ENCODE measurements around the gene NAT8L. TPM values are rescaled to one million over a fixed set of nuclear protein-coding genes. Genes with fewer than 3 reads are reported as not detected.

The NAT8L gene
- total RNA-seq, 1 experiment from 2014 or later: 9.2 TPM

DNA sequence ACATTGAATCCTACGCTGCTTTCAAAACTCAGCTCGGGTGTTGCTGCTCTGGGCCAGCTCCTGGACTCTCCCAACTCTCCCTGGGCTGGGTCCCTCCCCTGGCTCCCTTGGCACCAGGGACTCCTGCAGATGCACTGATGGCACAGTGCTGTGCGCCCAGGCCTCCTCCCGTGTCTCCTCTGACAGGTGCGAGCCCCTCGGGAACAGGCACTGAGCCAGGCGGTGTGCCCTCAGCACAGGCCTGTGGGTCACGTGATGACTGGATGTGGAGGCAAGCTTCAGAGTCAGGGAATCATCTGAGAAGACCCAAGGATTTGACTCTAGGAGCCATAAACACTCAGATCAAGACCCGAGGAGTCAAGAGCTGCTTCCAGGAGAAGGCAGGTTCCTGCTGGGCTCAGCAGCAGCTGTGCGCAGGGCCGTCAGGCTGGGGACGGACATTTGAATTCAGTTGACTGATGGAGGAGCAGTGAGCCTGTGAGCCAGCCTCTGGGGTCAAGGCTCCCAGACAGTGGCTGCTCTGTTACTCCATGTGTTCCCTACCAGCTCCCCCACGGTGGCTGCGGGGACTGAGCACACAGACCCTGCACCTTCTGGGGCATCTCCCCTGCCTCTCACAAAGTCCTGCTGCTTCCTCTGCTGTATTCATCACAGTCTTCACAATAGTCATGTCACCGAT is 33.0 kb downstream of the NAT8L start:
- no peak for ATAC-seq
- Histone ChIP-seq H3K27ac (ENCODE audit: low read depth, low read length) (no peak overlapping the region), H3K4me3 (replicated peaks in 1 of 2; ENCODE audit: low read depth in 1 of 2, low read length in 2 of 2) (no peak overlapping the region), H2AFZ (ENCODE audit: low read depth, low read length, poor library complexity, severe bottlenecking) (no peak overlapping the region), H3K4me1 (ENCODE audit: control insufficient read depth in 1 of 2, insufficient read depth in 2 of 2, low read length in 2 of 2) (peaks cover 19 to 24% of the 10 kb centered on the region in 2 experiments), H3K9me2 (ENCODE audit: insufficient read depth) (no peaks in the 10 kb centered on the region), H3K4me2 (ENCODE audit: low read length) (no peak overlapping the region), H3K9me3 (ENCODE audit: control insufficient read depth in 1 of 2, insufficient read depth in 1 of 2, low read depth in 1 of 2, low read length in 2 of 2) (no peaks in the 10 kb centered on the region), H3K27me3 (ENCODE audit: insufficient read depth, low read length) (no peaks in the 10 kb centered on the region), H4K20me1 (ENCODE audit: insufficient read depth) (no peaks in the 10 kb centered on the region), H3K79me2 (ENCODE audit: insufficient read depth, low read length) (no peaks in the 10 kb centered on the region), H3K9ac (ENCODE audit: low read length) (no peak overlapping the region), H3K36me3 (ENCODE audit: control insufficient read depth in 1 of 2, insufficient read depth in 2 of 2, low read length in 2 of 2) (no peaks in the 10 kb centered on the region)
- no peak for DNase-seq (ENCODE audit: low read depth, low spot score)
- no TSS peak for BruUV-seq (replicated peaks)
- TF ChIP-seq, protein P1, sequence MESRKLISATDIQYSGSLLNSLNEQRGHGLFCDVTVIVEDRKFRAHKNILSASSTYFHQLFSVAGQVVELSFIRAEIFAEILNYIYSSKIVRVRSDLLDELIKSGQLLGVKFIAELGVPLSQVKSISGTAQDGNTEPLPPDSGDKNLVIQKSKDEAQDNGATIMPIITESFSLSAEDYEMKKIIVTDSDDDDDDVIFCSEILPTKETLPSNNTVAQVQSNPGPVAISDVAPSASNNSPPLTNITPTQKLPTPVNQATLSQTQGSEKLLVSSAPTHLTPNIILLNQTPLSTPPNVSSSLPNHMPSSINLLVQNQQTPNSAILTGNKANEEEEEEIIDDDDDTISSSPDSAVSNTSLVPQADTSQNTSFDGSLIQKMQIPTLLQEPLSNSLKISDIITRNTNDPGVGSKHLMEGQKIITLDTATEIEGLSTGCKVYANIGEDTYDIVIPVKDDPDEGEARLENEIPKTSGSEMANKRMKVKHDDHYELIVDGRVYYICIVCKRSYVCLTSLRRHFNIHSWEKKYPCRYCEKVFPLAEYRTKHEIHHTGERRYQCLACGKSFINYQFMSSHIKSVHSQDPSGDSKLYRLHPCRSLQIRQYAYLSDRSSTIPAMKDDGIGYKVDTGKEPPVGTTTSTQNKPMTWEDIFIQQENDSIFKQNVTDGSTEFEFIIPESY (IDR thresholded peaks at IDR 0.05; ENCODE audit: extremely low read depth, insufficient replicate concordance, low read length): no peak
- TF ChIP-seq, protein P2, sequence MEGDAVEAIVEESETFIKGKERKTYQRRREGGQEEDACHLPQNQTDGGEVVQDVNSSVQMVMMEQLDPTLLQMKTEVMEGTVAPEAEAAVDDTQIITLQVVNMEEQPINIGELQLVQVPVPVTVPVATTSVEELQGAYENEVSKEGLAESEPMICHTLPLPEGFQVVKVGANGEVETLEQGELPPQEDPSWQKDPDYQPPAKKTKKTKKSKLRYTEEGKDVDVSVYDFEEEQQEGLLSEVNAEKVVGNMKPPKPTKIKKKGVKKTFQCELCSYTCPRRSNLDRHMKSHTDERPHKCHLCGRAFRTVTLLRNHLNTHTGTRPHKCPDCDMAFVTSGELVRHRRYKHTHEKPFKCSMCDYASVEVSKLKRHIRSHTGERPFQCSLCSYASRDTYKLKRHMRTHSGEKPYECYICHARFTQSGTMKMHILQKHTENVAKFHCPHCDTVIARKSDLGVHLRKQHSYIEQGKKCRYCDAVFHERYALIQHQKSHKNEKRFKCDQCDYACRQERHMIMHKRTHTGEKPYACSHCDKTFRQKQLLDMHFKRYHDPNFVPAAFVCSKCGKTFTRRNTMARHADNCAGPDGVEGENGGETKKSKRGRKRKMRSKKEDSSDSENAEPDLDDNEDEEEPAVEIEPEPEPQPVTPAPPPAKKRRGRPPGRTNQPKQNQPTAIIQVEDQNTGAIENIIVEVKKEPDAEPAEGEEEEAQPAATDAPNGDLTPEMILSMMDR (IDR thresholded peaks at IDR 0.05 in 2 of 3, conservative IDR thresholded peaks at IDR 0.05 in 1 of 3; ENCODE audit: borderline replicate concordance in 1 of 3, insufficient read depth in 1 of 3, low read depth in 2 of 3, low read length in 2 of 3): no peak
- TF ChIP-seq EZH2 (IDR thresholded peaks at IDR 0.05) (no peak), SRF (IDR thresholded peaks at IDR 0.05; ENCODE audit: low read depth) (no peak), EZH2phosphoT487 (IDR thresholded peaks at IDR 0.05; ENCODE audit: borderline replicate concordance) (no peak), EGR1 (IDR thresholded peaks at IDR 0.05; ENCODE audit: low read depth) (no peak), CEBPB (IDR thresholded peaks at IDR 0.05; ENCODE audit: low read depth) (no peak), RAD21 (IDR thresholded peaks at IDR 0.05; ENCODE audit: low read depth) (no peak), SIN3A (IDR thresholded peaks at IDR 0.05; ENCODE audit: low read depth) (no peak), POLR2AphosphoS5 (IDR thresholded peaks at IDR 0.05; ENCODE audit: low read depth, low read length) (no peak)
- TF ChIP-seq, protein P3, sequence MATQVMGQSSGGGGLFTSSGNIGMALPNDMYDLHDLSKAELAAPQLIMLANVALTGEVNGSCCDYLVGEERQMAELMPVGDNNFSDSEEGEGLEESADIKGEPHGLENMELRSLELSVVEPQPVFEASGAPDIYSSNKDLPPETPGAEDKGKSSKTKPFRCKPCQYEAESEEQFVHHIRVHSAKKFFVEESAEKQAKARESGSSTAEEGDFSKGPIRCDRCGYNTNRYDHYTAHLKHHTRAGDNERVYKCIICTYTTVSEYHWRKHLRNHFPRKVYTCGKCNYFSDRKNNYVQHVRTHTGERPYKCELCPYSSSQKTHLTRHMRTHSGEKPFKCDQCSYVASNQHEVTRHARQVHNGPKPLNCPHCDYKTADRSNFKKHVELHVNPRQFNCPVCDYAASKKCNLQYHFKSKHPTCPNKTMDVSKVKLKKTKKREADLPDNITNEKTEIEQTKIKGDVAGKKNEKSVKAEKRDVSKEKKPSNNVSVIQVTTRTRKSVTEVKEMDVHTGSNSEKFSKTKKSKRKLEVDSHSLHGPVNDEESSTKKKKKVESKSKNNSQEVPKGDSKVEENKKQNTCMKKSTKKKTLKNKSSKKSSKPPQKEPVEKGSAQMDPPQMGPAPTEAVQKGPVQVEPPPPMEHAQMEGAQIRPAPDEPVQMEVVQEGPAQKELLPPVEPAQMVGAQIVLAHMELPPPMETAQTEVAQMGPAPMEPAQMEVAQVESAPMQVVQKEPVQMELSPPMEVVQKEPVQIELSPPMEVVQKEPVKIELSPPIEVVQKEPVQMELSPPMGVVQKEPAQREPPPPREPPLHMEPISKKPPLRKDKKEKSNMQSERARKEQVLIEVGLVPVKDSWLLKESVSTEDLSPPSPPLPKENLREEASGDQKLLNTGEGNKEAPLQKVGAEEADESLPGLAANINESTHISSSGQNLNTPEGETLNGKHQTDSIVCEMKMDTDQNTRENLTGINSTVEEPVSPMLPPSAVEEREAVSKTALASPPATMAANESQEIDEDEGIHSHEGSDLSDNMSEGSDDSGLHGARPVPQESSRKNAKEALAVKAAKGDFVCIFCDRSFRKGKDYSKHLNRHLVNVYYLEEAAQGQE (IDR thresholded peaks at IDR 0.05; ENCODE audit: low read depth): no peak
- RAD21 ChIA-PET (ENCODE audit: low non-redundant PET in 1 of 2, low total read pairs in 2 of 2, uncharacterized antibody in 2 of 2, unreplicated experiment in 2 of 2): no interaction called here
- POLR2A ChIA-PET: no interaction called here
- intact Hi-C loops (cut with micrococcal nuclease): no loop called here
- CTCF ChIA-PET: no interaction called here
